ELR (cell line): ENCODE measurements around the gene S1PR2.
"Not testable (repeated sequence)": the region's sequence is repeated elsewhere in the genome, so short reads cannot be mapped to it uniquely, and the experiment has no call there.

ENCODE experiments used
- DNase-seq: peaks from one replicate; pipeline ENCODE4 v3.0.0-alpha.2; 2015; ENCODE audit warnings: low read depth

The S1PR2 gene

GRCh38 chr19:10223488-10224213 is 7.5 kb downstream of the S1PR2 start:
- DNase-seq, result no peak

GRCh38 chr19:10222201-10222890 is 8.8 kb downstream of the S1PR2 start:
- no peak for DNase-seq

GRCh38 chr19:10220695-10221094 is 10.4 kb downstream of the S1PR2 start:
- DNase-seq, result no peak

GRCh38 chr19:10219678-10220077 is 11.5 kb downstream of the S1PR2 start:
- peak; percentile 46 for DNase-seq

- no peak for DNase-seq
Measured at GRCh38 chr19:10217085-10217484, 14.0 kb downstream of the S1PR2 start.

- DNase-seq, result peak; percentile 66
Measured at GRCh38 chr19:10214784-10215183, 16.3 kb downstream of the S1PR2 start.

GRCh38 chr19:10211691-10212090 is 19.4 kb downstream of the S1PR2 start:
- DNase-seq, result no peak

- no peak for DNase-seq
Measured at GRCh38 chr19:10211061-10211460, 20.1 kb downstream of the S1PR2 start.

GRCh38 chr19:10209315-10209714 is 21.8 kb downstream of the S1PR2 start:
- peak; percentile 81 for DNase-seq

- DNase-seq, result no peak
Measured at GRCh38 chr19:10207026-10207425, 24.1 kb downstream of the S1PR2 start.

- peak; percentile 79 for DNase-seq
Measured at GRCh38 chr19:10206226-10206885, 24.8 kb downstream of the S1PR2 start.

- DNase-seq, result no peak
Measured at GRCh38 chr19:10205636-10206035, 25.5 kb downstream of the S1PR2 start.

- DNase-seq, result no peak
Measured at GRCh38 chr19:10203686-10204085, 27.4 kb downstream of the S1PR2 start.

GRCh38 chr19:10201176-10201575 is 30.0 kb downstream of the S1PR2 start:
- no peak for DNase-seq

- DNase-seq, result not testable (repeated sequence)
Measured at GRCh38 chr19:10200101-10200500, 31.0 kb downstream of the S1PR2 start.

- DNase-seq, result not testable (repeated sequence)
Measured at GRCh38 chr19:10198889-10199644, 32.1 kb downstream of the S1PR2 start.

- DNase-seq, result no peak
Measured at GRCh38 chr19:10195199-10195519, 36.0 kb downstream of the S1PR2 start.

- peak; percentile 97 for DNase-seq
Measured at GRCh38 chr19:10194500-10195198, 36.5 kb downstream of the S1PR2 start, which contains the start of gene DNMT1. TSS of gene DNMT1 (minus strand) at chr19:10194953. CDS start at chr19:10194899, 54 bp downstream.

GRCh38 chr19:10193790-10194499 is 37.2 kb downstream of the S1PR2 start:
- peak; percentile 86 for DNase-seq

GRCh38 chr19:10192922-10193321 is 38.2 kb downstream of the S1PR2 start:
- no peak for DNase-seq

- peak; percentile 57 for DNase-seq
Measured at GRCh38 chr19:10191347-10191746, 39.8 kb downstream of the S1PR2 start.
